H1 (cell line): ENCODE measurements around the gene CDH20. TPM values are rescaled to one million over a fixed set of nuclear protein-coding genes. Genes with fewer than 3 reads are reported as not detected.

ENCODE experiments used
- CTCF ChIA-PET: fragments of 300-600 bp; sonication (Branson Sonifier 250); formaldehyde crosslinking; loops from one replicate; lab custom pipeline; 2021; ENCODE audit not compliant: partially characterized antibody; lab: Charles Lee
- POLR2A ChIA-PET: fragments of 300-600 bp; sonication (Branson Sonifier 250); formaldehyde crosslinking; loops from one replicate; lab custom pipeline; 2021; ENCODE audit warnings: inconsistent platforms; ENCODE audit not compliant: partially characterized antibody; lab: Charles Lee
- DNase-seq, 2 experiments: peaks; one replicate each; pipeline versions ENCODE4 v3.0.0 to v3.0.0-alpha.2; 2010 to 2022; ENCODE audit warnings: low spot score in 2 of 2, low read depth in 1 of 2, mixed read lengths in 1 of 2
- FAIRE-seq: peaks from 2 replicates; lab custom pipeline; 2011; peaks lifted over from hg19 to GRCh38; lab: Jason Lieb, UNC
- H2AFZ ChIP-seq: 2 replicates; pipeline ENCODE4 v1.8.1; 2012; ENCODE audit warnings: low read length, inconsistent platforms
- H2AK5ac ChIP-seq: 2 replicates; pipeline ENCODE4 v1.6.1; 2013; ENCODE audit warnings: low read depth, low read length
- H2BK120ac ChIP-seq: replicated peaks from 2 replicates; pipeline ENCODE3; 2013; ENCODE audit warnings: low read depth, low read length, inconsistent platforms
- H2BK12ac ChIP-seq: 2 replicates; pipeline ENCODE4 v1.6.1; 2013; ENCODE audit warnings: low read depth, low read length
- H2BK15ac ChIP-seq: 2 replicates; pipeline ENCODE4 v1.6.1; 2013; ENCODE audit warnings: low read length
- H2BK20ac ChIP-seq: 2 replicates; pipeline ENCODE4 v1.6.1; 2013; ENCODE audit warnings: low read length
- H2BK5ac ChIP-seq: 2 replicates; pipeline ENCODE4 v1.6.1; 2013; ENCODE audit warnings: low read depth, low read length
- H3K14ac ChIP-seq: 2 replicates; pipeline ENCODE4 v1.6.1; 2013; ENCODE audit warnings: inconsistent platforms; ENCODE audit not compliant: insufficient read length
- H3K18ac ChIP-seq: 2 replicates; pipeline ENCODE4 v1.6.1; 2013; ENCODE audit warnings: low read length; ENCODE audit errors: extremely low read depth
- H3K23ac ChIP-seq: 2 replicates; pipeline ENCODE4 v1.6.1; 2013; ENCODE audit warnings: inconsistent platforms; ENCODE audit not compliant: insufficient read length
- H3K23me2 ChIP-seq: 2 replicates; pipeline ENCODE4 v1.6.1; 2013; ENCODE audit warnings: low read depth, low read length
- H3K27ac ChIP-seq: 2 replicates; pipeline ENCODE4 v1.6.1; 2011; ENCODE audit warnings: low read depth, low read length, inconsistent platforms
- H3K27me3 ChIP-seq, 4 experiments: replicated peaks in 1 of 4; 1 replicate in 1 of 4; 2 replicates in 3 of 4; pipeline versions ENCODE4 v1.6.1 to v1.8.1; 2011 to 2013; ENCODE audit warnings: low read length in 3 of 4, mild to moderate bottlenecking in 3 of 4, inconsistent platforms in 2 of 4, mixed read lengths in 2 of 4, moderate library complexity in 1 of 4; ENCODE audit not compliant: control insufficient read depth in 3 of 4, insufficient read depth in 3 of 4; ENCODE audit errors: extremely low read depth in 1 of 4
- H3K36me3 ChIP-seq, 4 experiments: 2 replicates each; pipeline versions ENCODE4 v1.6.1 to v1.8.1; 2011 to 2013; ENCODE audit warnings: mild to moderate bottlenecking in 4 of 4, low read length in 3 of 4, moderate library complexity in 2 of 4, control low read depth in 1 of 4, inconsistent platforms in 1 of 4; ENCODE audit not compliant: insufficient read depth in 4 of 4, control insufficient read depth in 2 of 4
- H3K4ac ChIP-seq: replicated peaks from 2 replicates; pipeline ENCODE3; 2013; ENCODE audit warnings: low read length, low read depth, mixed read lengths, inconsistent platforms; ENCODE audit not compliant: insufficient read length
- H3K4me1 ChIP-seq, 4 experiments: replicated peaks in 1 of 4; 1 replicate in 1 of 4; 2 replicates in 3 of 4; pipeline versions ENCODE4 v1.6.1 to v1.8.1; 2011 to 2013; ENCODE audit warnings: low read length in 3 of 4, inconsistent platforms in 2 of 4, mixed read lengths in 1 of 4; ENCODE audit not compliant: insufficient read depth in 4 of 4, control insufficient read depth in 3 of 4
- H3K4me2 ChIP-seq, 2 experiments: 2 replicates each; pipeline versions ENCODE4 v1.6.1 to v1.8.1; 2011 to 2013; ENCODE audit warnings: low read depth in 2 of 2, low read length in 2 of 2, control low read depth in 1 of 2, inconsistent platforms in 1 of 2, mild to moderate bottlenecking in 1 of 2; ENCODE audit not compliant: insufficient read depth in 1 of 2
- H3K4me3 ChIP-seq, 4 experiments: fragments of 200-600, 300-600 bp in 1 of 4; sonication (generic), shearing (Covaris generic), sonication (Bioruptor Twin) in 1 of 4; 2 replicates each; pipeline versions ENCODE4 v1.5.1 to v1.8.1; 2011 to 2016; ENCODE audit warnings: low read length in 4 of 4, low read depth in 3 of 4, control low read depth in 2 of 4, inconsistent platforms in 2 of 4, mild to moderate bottlenecking in 2 of 4, mixed read lengths in 1 of 4, moderate library complexity in 1 of 4; ENCODE audit not compliant: insufficient read depth in 2 of 4; ENCODE audit errors: extremely low read depth in 1 of 4
- H3K56ac ChIP-seq: replicated peaks from 2 replicates; pipeline ENCODE3; 2013; ENCODE audit warnings: low read depth, mild to moderate bottlenecking, mixed read lengths, low read length, inconsistent platforms; ENCODE audit not compliant: insufficient read length
- H3K79me1 ChIP-seq: 2 replicates; pipeline ENCODE4 v1.6.1; 2013; ENCODE audit warnings: low read depth, low read length, control low read depth
- H3K79me2 ChIP-seq, 2 experiments: 2 replicates each; pipeline versions ENCODE4 v1.6.1 to v1.8.1; 2012 to 2013; ENCODE audit warnings: low read length in 2 of 2, mild to moderate bottlenecking in 2 of 2, inconsistent platforms in 1 of 2; ENCODE audit not compliant: insufficient read depth in 2 of 2, control insufficient read depth in 1 of 2
- H3K9ac ChIP-seq, 4 experiments: replicated peaks in 1 of 4; 1 replicate in 1 of 4; 2 replicates in 3 of 4; pipeline versions ENCODE4 v1.6.1 to v1.8.1; 2011 to 2013; ENCODE audit warnings: low read depth in 3 of 4, low read length in 3 of 4, control low read depth in 2 of 4, mild to moderate bottlenecking in 2 of 4, moderate library complexity in 2 of 4, inconsistent platforms in 1 of 4; ENCODE audit errors: extremely low read depth in 1 of 4
- H3K9me3 ChIP-seq, 2 experiments: 2 replicates each; pipeline versions ENCODE4 v1.6.1 to v1.8.1; 2012 to 2013; ENCODE audit warnings: mild to moderate bottlenecking in 2 of 2, moderate library complexity in 2 of 2, control low read depth in 1 of 2, inconsistent platforms in 1 of 2, low read depth in 1 of 2, low read length in 1 of 2, mixed read lengths in 1 of 2; ENCODE audit not compliant: insufficient read depth in 2 of 2
- H4K20me1 ChIP-seq, 2 experiments: replicated peaks in 1 of 2; 2 replicates each; pipeline versions ENCODE3 to v1.8.1; 2011 to 2013; ENCODE audit warnings: inconsistent platforms in 2 of 2, low read length in 2 of 2, mild to moderate bottlenecking in 1 of 2; ENCODE audit not compliant: insufficient read depth in 2 of 2, control insufficient read depth in 1 of 2
- H4K5ac ChIP-seq: 2 replicates; pipeline ENCODE4 v1.6.1; 2013; ENCODE audit warnings: low read length, low read depth, mixed read lengths, inconsistent platforms; ENCODE audit not compliant: insufficient read length
- H4K8ac ChIP-seq: 2 replicates; pipeline ENCODE4 v1.8.0; 2013; ENCODE audit warnings: mild to moderate bottlenecking, moderate library complexity, low read length, inconsistent platforms; ENCODE audit not compliant: insufficient read depth; ENCODE audit errors: extremely low read depth
- H4K91ac ChIP-seq: replicated peaks from 2 replicates; pipeline ENCODE3; 2013; ENCODE audit warnings: low read length, mixed read lengths, inconsistent platforms; ENCODE audit not compliant: insufficient read length
- HDAC6 ChIP-seq: IDR thresholded peaks from one replicate; pipeline ENCODE4 v1.7.1; 2012; ENCODE audit warnings: low read depth, mild to moderate bottlenecking, inconsistent platforms, low read length, moderate library complexity
- KDM5A ChIP-seq: fragments of 200-600 bp; IDR thresholded peaks from 2 replicates; pipeline ENCODE4 v1.7.1; 2012; ENCODE audit warnings: mild to moderate bottlenecking, low read length, inconsistent platforms, mixed read lengths
- NANOG ChIP-seq: IDR thresholded peaks from 2 replicates; pipeline ENCODE4 v1.6.1; 2011; ENCODE audit warnings: low read length, low read depth, mild to moderate bottlenecking, inconsistent platforms; ENCODE audit not compliant: insufficient read depth, poor library complexity, severe bottlenecking
- SRF ChIP-seq: IDR thresholded peaks from 2 replicates; pipeline ENCODE4 v1.6.1; 2011; ENCODE audit warnings: mild to moderate bottlenecking, low read depth, low read length, moderate library complexity
- TBP ChIP-seq: IDR thresholded peaks from 2 replicates; pipeline ENCODE4 v1.6.1; 2011; ENCODE audit warnings: low read depth, low read length, improper control_type of control experiment
- TEAD4 ChIP-seq: IDR thresholded peaks from 2 replicates; pipeline ENCODE4 v1.6.1; 2012; ENCODE audit warnings: low read depth, low read length, inconsistent platforms, mixed read lengths
- WGBS, 2 experiments: shearing (Covaris generic) in 1 of 2; methylation state at CpG; one replicate each; pipeline versions ENCODE4 v1.1.6 to v1.1.7; 2013 to 2015; ENCODE audit warnings: low lambda C conversion rate in 2 of 2, mixed read lengths in 2 of 2, inconsistent platforms in 1 of 2, low coverage in 1 of 2, missing lambda C conversion rate in 1 of 2; ENCODE audit not compliant: insufficient replicate concordance in 2 of 2, insufficient coverage in 1 of 2, insufficient read length in 1 of 2; ENCODE audit errors: extremely low coverage in 1 of 2, missing lambda C conversion rate in 1 of 2; 5-methylcytosine and 5-hydroxymethylcytosine counted together
- polyA plus RNA-seq, 7 experiments: library from polyadenylated mRNA; depleted of rRNA in 3 of 7; stranded (reverse) in 5 of 7; unstranded in 2 of 7; fragments of >200 nt in 5 of 7; fragments of 200-250 nt in 2 of 7; gene quantifications; 1 replicate in 5 of 7; 2 replicates in 1 of 7; 4 replicates in 1 of 7; pipeline versions ENCODE4 v1.2.1 to v1.2.3, GENCODE V29; 2011 to 2013; ENCODE audit warnings: missing spikeins in 2 of 7, mixed read lengths in 2 of 7
- total RNA-seq: library from RNA; stranded (reverse); fragmentation: NEBNext Ultra II Directional; extraction: Animal tissue kit (Norgen Biotek cat#: 25700); gene quantifications from 2 replicates; pipeline ENCODE4 v1.2.1, GENCODE V29; 2021

CDH20 gene
- total and polyA plus RNA-seq, 2 of the 8 experiments (the other 6 are each of a cell fraction or from before 2014, with no cell fraction given), result 0.07 to 0.12 TPM

GRCh38 chr18:61581578-61582201 lies 248.5 kb downstream of the CDH20 start:
- peak overlapping the region in 1 of 4 experiments; percentile 19; a peak in 2 of 7 replicates for H3K9ac ChIP-seq
- H3K4me3 ChIP-seq, result peak overlapping the region; percentile 37 to 60 (median 48); a peak in 7 of 8 replicates
- H2BK5ac ChIP-seq, result no peak overlapping the region
- H3K23ac ChIP-seq, result no peak overlapping the region
- ChIA-PET POLR2A (interaction anchor here (1.0 kb wide), 1 partner anchor 10 kb away, joined by 3 read pairs; no protein-coding TSS in a partner anchor), CTCF (interaction anchor here (0.6 to 2.9 kb wide), 48 partner anchors 9 to 1849 kb away, joined by 3 to 15 read pairs (median 4); no protein-coding TSS in a partner anchor)
- H2BK120ac ChIP-seq, result no peak overlapping the region
- H3K23me2 ChIP-seq, result no peaks in the 10 kb centered on the region
- H3K4me1 ChIP-seq, result no peaks in the 10 kb centered on the region; a peak in 1 of 7 replicates
- H3K56ac ChIP-seq, result no peak overlapping the region
- H2BK15ac ChIP-seq, result no peak overlapping the region
- H3K9me3 ChIP-seq, result no peaks in the 10 kb centered on the region
- peak; percentile 71 to 99 for DNase-seq
- H3K79me1 ChIP-seq, result no peaks in the 10 kb centered on the region
- peak; percentile 72 for FAIRE-seq
- no peak overlapping the region for H4K5ac ChIP-seq
- no peaks in the 10 kb centered on the region for H3K79me2 ChIP-seq
- H3K4ac ChIP-seq, result no peak overlapping the region
- H2BK12ac ChIP-seq, result no peak overlapping the region; the same call in 1 of the 2 replicates
- H3K36me3 ChIP-seq, result no peaks in the 10 kb centered on the region
- peak overlapping the region; percentile 40 to 82 for H3K4me2 ChIP-seq
- WGBS, 2 experiments, result 7% methylated on average over 18 of the region's 22 CpGs; no CpG with 5 or more reads in 1 of the 2 experiments
- no peak overlapping the region for H3K14ac ChIP-seq
- H2AFZ ChIP-seq, result peak overlapping the region; percentile 60
- H3K27me3 ChIP-seq, result peaks cover 1 to 10% (median 8%) of the 10 kb centered on the region in 4 experiments; a peak in 6 of 7 replicates
- H2AK5ac ChIP-seq, result no peak overlapping the region
- no peak overlapping the region for H3K18ac ChIP-seq
- no peak overlapping the region for H4K91ac ChIP-seq
- H3K27ac ChIP-seq, result no peak overlapping the region
- H2BK20ac ChIP-seq, result 0 out of 2 replicates have a peak overlapping the region, but pooled peaks have one; percentile 48
- H4K20me1 ChIP-seq, result no peaks in the 10 kb centered on the region
- no peak overlapping the region for H4K8ac ChIP-seq
- TF ChIP-seq NANOG (no peak), HDAC6 (no peak), TBP (peak; percentile 27; the same call in 1 of the 2 replicates), SRF (no peak), TEAD4 (no peak), KDM5A (no peak)
